Measurements from ENCODE around the gene RWDD3.

- TF ChIP-seq POLR2AphosphoS5 (IDR thresholded peaks at IDR 0.05; ENCODE audit: low read depth) (no peak), CTCF (IDR thresholded peaks at IDR 0.05; ENCODE audit: insufficient read depth, low read length) (no peak), REST (IDR thresholded peaks at IDR 0.05; ENCODE audit: insufficient replicate concordance, low read depth) (no peak), GABPA (IDR thresholded peaks at IDR 0.05; ENCODE audit: low read depth) (no peak), SPI1 (IDR thresholded peaks at IDR 0.05; ENCODE audit: borderline replicate concordance, low read depth) (no peak)
Measured at GRCh38 chr1:95203908-95204437, 30.0 kb upstream of the RWDD3 start.

Data from HL-60 (cell line).